Fibroblast of lung (primary cell): ENCODE results near the gene GPC3.

Source experiments
- CTCF ChIP-seq, 2 donors: IDR thresholded peaks in 1 of 2; conservative IDR thresholded peaks in 1 of 2; 1 replicate in 1 of 2; 2 replicates in 1 of 2; pipeline ENCODE4 v1.5.1; 2011 to 2012; ENCODE audit warnings: low read length in 2 of 2, control low read depth in 1 of 2, inconsistent platforms in 1 of 2, low read depth in 1 of 2, mild to moderate bottlenecking in 1 of 2
- EZH2 ChIP-seq: IDR thresholded peaks from 2 replicates; pipeline ENCODE4 v1.5.1; 2012; ENCODE audit warnings: low read length, control low read depth, mild to moderate bottlenecking; ENCODE audit errors: missing control alignments

GRCh38 chrX:133926809-133927208 lies 58.6 kb downstream of the GPC3 start:
- TF ChIP-seq CTCF (conservative IDR thresholded peaks at IDR 0.05 in 1 of 2, IDR thresholded peaks at IDR 0.05 in 1 of 2; ENCODE audit: low read depth in 1 of 2, low read length in 2 of 2) (no peak), EZH2 (no peak)
